ENCODE data around the gene SPG7.
A peak's percentile ranks its signal among the peaks of the same experiment; 100 is the strongest.

Gene SPG7

DNA sequence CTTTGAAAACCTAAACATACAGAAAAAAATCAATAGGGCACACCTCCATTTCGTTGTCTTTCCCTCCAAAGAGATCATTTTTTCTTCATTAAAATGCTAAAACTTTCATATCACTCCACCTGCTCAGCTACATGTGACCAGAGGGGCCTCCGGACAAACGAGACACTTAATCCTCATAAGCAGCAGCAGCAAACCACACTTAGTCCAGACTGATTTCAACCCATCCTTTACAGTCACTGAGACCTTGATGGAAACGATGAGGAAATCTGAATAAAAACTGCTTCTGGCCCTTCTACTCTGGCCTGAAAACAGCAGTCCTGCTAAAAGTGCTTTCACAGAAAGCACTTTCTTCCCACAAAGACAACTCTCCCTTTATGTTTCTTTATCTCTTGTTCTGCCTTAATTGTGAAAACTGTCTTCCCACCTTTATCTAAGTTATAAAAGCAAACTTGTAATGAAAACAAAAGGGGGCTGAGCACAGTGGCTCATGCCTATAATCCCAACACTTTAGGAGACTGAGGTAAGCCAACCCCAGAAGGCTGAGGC lies 22.4 kb upstream of the SPG7 start:
- no peak for DNase-seq (ENCODE audit: low read depth)

DNA sequence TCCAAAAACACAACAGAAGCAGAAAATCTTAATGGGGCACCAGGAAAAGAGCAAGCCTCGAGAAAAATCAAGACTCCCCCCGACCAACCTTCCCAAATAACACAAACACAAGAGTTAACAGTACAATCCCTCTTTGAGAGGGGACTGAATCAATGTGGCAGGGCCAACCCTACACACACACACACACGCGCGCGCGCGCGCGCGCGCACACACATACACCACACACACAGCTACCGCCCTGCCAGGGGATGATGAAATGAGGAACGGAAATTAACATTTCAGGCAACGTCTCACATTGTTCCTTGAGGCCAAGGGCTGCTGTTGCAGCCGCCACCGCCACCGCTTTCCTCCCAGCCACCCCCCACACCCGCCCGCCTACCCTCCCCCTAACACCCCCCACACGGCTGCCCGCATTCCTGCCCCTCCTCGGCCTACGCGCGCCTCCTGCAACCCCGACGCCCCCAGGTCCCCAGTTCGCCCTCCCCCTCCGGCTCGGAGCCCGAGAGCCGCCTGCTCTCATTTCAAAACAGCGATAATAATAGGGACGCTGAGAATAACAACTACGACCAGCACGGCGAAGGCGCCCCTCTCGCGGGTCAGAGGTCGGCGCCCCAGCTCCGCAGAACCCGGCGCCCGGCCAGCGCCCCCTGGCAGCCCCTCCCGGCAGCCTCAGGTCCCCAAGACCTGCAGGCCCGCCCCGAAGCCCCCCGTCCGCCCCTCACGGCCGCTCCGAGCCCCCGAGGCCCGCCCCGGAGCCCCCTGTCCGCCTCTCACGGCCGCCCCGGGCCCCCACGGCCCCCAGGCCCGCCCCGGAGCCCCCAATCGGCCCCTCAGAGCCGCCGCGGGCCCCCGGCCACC lies 18.9 kb upstream of the SPG7 start:
- DNase-seq (ENCODE audit: low read depth), result peak; percentile 75

DNA sequence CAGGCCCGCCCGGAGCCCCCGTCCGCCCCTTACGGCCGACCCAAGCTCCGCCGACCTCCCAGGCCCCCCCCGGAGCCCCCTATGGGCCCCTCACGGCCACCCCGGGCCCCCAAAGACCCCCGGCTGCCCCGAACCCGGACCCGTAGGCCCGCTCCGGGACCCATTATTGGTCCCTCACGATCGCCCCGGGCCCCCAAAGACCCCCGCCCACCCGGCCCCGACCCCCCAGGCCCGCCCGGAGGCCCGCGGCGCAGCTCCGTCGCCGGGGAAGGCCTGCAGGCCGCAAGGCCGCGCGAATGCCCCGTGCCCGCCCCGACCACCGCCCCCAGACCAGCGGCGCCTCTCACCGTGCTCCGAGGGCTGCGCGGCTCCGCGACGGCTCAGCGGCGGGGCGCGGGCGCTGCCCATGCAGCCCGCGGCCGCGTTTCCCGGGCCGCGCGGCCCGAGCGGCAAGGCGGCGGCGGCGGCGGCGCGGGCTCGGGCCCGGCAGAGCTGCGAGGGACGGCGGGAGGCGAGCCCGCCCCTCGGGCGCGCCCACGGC lies 18.2 kb upstream of the SPG7 start:
- no peak for DNase-seq (ENCODE audit: low read depth)

DNA sequence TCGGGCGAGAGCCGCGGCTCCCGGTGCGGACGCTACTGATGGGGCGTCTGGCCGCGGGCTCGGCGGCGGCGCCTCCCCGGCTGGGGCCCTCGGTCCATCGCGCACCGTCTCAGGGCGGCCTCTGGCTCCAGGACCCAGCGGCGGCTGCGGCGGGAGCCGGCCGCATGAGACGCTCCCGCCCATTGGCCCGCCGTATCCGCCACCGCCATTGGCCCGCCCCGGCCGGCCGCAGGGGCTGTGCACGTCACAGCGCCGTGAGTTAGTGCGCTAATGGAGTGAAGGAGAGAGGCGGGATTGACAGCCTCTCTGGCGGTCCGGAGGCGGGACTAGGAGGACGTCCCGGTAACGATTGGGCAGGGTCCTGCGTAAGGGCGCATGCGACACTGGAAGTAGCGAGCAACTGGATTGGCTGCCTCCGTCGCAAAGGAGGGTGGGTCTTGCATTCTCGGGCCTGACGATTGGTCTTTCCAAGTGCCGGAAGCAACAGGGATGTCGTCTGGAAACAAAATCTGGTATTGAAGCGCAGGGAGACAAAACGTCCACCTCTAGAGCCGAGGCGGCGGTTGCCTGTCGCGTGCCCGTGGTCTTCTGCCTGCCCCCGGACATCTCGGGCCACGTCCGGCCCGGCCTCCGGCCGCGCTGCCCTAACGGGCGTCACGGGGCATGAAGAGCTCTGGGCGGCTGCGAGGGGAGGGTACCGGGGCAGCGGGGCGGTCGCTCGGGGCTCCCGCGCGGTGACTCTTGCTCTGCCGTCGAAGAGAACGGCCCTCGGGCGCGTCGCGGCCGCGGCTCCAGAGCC lies 17.6 kb upstream of the SPG7 start, which contains the start of gene ANKRD11:
ANKRD11 (minus strand) TSS at position 123 of the 799 bp plus-strand sequence. CDS start 173,542 bp downstream, outside the sequence.
- DNase-seq (ENCODE audit: low read depth), result peak; percentile 93

DNA sequence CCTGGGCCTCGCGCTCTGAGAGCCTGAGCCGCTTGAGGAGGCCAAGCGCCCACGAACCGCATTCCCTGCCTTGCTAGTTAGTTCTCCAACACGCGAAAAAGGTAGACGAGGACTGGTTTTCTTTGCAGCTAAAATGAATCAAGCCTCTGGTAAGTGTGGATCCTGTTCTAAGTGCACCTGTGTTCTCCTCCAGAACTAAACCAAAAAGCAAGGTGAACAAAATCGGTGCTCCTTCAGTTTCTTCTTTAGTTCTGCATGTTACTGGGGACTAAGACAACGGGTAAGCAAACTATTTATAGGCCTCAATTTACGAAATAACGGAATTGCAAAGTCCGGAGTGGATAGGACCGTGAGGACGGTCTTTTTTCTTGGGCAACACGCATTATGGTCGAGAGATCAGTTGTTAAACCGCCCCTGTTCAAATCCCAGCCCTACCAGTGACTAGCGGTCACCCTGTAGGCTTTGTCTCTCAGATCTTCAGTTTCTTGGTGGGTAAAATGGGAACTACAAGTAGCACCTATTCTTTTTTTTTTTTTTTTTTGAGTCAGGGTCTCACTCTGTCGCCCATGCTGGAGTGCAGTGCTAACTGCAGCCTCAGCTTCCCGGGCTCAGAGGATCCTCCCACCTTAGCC lies 16.8 kb upstream of the SPG7 start:
- no peak for DNase-seq (ENCODE audit: low read depth)

DNA sequence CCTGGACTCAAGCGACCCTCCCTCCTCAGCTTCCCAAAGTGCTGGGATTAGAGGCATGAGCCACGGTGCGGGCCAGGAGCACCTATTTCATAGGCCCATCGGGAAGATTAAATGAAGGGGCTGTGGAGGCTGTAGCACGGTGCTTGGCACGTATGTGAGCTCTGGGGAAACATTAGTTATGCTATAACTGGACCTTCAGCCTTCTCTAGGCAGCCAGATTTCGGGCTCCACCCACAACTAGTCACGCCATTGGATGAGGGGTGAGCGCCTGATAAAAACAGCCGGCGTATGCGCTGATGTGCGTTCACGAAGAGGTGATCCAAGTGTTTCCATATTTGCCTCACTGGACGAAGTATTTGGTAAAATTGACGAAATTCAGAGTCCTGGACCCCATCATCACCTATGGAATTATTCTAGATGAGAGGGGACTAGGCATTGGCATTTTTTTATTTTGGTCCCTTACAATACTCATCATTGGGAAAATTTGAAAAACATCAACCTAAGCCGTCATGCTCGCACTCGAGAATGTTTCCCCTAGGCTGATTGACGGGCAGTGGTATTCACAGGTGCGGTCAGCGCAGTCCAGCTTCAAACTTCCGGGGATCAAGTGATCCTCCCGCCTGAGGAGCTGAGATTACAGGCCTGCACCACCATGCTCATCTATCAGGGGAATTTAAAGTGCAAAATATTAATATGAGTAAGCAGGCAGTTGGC lies 16.1 kb upstream of the SPG7 start:
- DNase-seq (ENCODE audit: low read depth), result no peak

DNA sequence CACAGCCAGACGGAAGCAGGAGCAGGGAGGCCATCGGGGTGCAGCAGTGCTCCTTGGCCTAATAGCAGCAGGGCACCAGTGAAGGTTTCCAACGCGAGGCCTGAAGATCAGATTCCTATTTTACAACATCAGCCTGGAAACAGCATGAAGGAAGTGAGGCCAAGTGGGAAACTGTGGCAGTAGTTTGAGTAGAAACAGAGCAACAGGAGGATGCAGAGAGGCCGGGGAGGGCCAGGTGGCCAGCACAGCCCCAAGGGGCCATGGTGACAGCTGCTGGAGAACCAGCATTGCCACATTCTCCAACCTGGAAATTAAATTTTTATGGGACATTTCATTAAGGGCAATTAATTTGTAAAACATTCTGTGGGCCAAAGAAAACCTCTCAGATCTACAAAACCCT lies 14.4 kb upstream of the SPG7 start:
- DNase-seq (ENCODE audit: low read depth), result no peak

DNA sequence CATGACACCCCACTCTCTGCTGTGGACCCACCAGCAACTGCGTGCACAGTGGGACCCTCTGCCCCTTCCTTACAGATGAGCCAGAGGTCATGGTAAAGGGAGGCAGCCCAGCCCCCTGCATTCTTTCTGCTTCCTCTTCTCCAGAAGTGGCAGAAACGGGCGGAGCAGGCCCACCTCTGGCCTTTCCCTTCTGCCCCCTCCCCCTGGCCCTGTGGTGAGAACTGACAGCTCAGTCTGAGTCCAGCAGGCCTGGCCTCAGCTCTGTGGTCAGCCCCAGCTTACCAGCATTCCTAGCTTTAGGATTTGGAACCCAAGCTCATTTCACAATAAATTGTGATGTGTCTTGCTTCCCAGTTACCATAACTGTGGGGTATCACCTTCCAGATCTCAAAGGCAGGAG lies 13.1 kb upstream of the SPG7 start:
- no peak for DNase-seq (ENCODE audit: low read depth)

DNA sequence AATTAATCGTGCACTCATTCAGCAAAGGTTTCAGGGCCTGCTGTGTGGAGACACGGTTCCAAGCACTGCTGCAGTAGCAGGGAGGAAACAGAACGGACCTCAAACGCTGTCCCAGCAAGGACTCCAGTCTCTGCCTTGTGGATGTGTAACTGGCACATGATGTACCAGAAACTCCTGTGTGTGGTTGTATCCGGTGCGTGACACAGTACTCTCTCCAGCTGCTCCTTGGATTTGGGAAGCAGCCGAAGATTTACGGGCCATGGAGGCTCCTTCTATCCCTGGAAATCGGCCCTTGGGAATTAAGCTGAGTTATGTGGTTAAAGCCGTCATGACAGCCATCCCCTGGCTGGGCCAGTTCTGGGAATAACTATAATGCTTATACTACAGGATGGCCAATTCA lies 9.4 kb upstream of the SPG7 start:
- no peak for DNase-seq (ENCODE audit: low read depth)

DNA sequence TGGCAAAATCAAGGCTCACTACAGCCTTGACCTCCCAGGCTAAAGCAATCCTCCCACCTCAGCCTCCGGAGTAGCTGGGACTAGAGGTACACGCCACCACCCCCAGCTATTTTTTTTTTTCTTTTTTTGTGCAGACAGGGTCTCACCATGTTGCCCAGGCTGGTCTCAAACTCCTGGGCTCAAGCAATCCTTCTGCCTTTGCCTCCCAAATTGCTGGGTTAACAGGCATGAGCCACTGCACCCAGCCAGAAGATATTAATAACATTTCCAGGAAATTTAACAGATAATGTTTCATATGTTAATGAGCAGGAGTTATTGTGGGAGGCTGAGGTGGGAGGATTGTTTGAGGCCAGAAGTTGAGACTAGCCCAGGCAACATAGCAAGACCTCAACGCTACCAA lies 8.4 kb upstream of the SPG7 start:
- DNase-seq (ENCODE audit: low read depth), result no peak

DNA sequence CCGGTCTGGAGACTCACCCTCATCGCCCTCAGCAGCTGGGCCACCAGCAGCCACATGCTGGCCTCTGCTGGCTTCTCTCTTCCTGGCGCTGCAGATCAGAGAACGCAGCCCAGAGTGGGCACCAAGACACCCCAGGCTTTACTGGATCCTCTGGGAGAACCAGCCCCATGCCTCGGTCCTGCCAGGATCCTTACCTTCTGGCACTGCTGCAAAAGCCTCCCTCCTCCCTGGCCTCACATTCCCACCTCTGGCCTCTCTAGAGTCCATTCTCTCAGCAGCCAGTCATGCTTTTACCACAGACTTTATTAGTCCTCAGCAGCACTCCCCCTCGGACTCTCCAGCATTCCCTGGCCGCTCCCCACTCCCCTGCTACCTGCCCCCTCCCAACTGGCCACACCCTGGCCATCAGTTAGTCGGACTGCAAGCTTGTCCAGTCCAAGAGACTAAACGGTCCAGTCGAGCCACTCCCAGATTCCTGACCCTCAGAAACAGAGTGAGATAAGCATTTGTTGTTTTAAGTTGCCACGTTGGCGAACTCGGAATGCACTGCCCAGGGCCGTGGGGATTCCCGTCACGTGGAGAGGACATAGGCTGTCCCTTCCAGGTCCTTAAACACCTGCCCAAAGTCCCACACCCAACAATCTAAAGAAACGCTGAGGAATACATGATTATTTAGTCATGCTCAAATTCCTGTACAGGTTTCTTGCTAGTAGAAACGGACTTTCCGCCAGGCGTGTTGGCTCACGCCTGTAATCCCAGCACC lies 5.9 kb upstream of the SPG7 start:
- DNase-seq (ENCODE audit: low read depth), result no peak

DNA sequence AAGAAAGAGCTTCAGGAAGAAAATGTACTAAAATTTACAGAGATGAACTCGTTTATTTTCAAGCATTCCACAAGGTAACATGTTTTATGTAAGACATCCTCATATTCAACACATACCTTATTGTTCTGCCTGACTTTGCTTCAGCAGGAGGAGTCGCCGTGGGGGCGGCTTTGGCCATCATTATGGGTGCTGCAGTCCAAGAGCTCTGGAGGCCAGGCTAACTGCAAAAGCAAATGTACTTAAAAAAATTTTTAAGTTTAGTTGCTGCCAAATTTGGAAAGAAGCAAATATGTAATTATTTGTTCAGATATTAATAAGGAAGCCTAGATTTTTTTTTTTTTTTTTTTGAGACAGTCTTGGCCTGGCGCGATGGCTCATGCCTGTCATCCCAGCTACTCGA lies 4.1 kb upstream of the SPG7 start:
- no peak for DNase-seq (ENCODE audit: low read depth)

DNA sequence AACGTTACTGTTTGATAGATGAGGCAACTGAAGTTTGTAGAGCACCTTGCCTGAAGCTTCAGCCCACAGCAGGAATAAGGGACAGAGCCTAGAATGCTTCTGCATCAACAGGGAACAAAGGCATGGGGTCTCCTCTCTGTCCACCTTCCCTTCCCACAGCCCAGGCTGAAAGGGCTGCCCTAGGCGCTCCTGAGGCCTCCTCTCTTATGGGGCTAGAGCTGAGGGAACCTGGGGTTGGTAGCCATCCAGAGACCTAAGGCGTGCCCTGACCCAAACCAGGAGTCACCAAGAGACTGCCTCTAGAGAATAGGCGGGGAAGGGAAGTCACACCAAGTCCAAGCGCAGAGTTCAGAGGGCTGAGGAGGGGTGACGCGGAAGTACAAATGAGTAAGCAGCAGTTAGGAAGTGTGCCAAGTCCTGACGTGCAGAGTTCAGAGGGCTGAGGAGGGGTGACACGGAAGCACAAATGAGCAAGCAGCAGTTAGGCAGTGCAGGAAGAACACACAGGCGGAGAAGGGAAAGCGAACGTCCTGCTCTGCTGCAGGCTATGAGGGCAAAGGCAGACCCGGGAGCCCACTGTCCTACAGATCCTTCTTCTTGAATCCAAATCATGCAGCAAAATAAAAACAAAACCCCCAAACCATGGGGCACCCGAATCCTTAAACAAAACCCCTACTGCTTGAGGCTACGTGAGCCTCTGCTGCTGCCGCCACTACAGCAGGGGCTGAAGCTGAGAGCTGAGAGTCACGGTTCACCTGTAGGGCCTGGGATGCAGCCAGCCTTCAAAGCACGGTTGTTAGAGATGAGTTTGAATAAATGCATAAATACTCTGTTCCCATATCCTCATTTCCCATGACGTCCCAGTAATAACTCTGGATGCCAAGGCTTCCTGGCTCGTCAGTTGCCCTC lies 2.7 kb upstream of the SPG7 start:
- DNase-seq (ENCODE audit: low read depth), result peak; percentile 77

DNA sequence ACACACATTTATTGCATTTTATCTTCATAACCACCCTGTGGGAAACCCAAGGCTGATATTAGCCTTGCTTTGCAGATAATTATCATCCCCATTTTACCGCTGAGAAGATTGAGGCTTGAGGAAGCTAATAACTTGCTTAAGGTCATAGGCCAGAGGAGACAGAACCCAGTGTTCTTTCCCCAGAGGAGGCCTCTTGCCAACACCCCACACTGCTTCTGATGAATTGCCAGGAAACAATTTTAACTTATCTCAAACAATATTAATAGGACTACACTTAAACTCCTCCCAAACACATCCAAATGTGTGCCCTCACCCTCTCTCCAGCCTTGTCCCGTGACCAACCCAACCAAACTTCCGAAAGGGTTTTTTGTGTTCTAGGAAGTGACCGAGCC lies 2.1 kb upstream of the SPG7 start:
- no peak for DNase-seq (ENCODE audit: low read depth)

DNA sequence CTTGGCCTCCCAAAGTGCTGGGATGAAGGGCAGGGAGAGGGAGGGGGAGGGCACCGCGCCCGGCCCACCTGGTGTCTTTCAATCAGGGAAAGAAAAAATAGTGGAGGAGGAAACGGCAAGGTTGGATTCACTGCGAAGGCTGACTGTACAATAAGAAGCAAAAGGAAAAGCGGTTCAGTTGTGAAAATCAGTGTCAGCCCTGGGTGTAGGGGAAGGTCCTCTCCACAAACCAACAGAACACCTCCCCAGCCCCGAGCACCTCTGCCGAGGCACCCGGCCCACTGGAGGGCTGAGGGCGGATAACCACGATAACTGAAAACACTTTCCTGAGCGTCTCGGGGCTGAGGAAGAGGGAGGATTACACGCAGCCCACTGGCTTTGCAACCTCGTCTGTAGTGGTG lies 1.4 kb upstream of the SPG7 start:
- DNase-seq (ENCODE audit: low read depth), result no peak

DNA sequence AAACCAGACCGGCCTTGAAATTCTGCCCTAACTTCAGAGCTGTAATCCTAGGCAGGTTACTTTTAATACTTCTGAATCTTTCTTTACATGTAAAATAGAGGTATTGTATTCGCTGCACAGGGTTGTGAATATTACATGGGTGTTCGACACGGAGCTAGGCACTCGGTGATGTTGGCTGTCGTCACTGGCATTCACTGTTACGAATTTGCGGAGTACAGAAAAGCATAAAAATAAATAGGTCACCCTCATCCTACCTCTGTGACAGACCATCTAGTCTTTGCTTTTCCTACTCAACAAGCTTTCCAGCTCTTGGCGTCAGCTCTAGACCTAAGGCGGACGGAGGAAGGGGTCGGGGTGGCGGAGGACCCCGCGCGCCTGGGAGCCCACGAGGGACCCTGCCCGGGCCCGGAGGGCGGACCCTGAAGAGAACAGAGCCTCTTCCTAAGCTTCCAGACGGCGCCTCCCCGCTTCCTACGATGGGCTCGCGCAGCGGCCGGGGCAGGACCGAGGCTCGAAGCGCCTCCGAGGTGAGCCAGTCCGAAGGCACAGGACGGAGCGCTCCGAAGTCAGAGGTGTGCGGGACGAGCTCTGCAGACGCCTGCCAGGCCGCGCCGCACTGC lies 879 bp upstream of the SPG7 start:
- no peak for DNase-seq (ENCODE audit: low read depth)

DNA sequence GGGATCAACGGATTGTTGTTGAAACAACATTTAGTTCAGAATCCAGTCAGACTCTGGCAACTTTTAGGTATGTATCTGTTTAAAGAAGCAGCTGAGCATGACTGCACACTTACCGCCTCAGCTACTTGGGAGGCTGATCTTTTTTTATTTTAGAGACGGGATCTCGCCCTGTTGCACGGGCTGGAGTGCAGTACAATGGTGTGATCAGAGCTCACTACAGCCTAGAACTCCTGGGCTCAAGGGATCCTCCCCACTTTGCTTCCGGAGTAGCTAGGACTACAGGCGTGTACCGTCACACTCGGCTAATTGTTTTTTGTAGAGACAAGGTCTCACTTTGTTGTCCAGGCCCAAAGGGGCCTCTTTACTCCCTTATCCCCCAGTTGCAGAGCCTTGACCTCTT lies 2.3 kb downstream of the SPG7 start:
- no peak for DNase-seq (ENCODE audit: low read depth)

DNA sequence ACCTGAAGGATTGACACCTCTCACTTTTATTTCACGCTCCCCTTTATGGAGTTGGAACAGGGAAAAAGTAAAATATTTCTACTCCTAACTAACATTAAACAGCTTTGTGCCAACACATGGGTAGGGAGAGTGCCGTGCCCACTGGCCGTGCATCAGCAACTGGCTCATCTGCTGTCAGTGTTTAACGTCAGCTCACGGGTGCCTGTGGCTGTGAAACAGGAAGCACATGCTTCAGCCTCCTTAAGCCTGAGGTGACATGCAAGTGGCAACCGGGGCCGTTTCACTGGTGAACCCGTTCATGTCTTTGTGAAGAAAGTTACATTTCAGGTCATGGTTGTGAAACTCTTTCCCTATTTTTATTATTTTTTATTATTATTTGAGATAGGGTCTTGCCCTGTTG lies 3.2 kb downstream of the SPG7 start:
- DNase-seq (ENCODE audit: low read depth), result no peak

DNA sequence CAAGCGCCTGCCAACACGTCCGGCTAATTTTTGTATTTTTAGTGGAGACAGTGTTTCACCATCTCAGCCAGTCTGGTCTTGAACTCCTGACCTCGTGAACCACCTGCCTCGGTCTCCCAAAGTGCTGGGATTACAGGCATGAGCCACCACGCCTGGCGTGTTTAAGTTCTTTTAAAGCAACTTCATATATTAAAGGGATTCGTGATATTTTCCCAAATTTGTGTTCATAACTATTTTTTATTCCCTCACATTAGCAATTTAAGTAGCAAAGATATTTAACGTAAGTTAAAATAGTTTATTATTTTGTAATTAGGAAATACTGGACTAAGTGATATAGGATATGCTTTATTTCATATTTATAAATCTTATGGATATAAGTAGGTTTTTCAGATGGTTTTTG lies 4.2 kb downstream of the SPG7 start:
- DNase-seq (ENCODE audit: low read depth), result no peak

All from activated T-cell treated with anti-CD3 and anti-CD28 coated beads for 1 hour (primary cell).